ENCODE measurements around the gene NOS1.
A peak's percentile ranks its signal among the peaks of the same experiment; 100 is the strongest.
"Not testable (repeated sequence)": the region's sequence is repeated elsewhere in the genome, so short reads cannot be mapped to it uniquely, and the experiment has no call there.

The NOS1 gene

DNA sequence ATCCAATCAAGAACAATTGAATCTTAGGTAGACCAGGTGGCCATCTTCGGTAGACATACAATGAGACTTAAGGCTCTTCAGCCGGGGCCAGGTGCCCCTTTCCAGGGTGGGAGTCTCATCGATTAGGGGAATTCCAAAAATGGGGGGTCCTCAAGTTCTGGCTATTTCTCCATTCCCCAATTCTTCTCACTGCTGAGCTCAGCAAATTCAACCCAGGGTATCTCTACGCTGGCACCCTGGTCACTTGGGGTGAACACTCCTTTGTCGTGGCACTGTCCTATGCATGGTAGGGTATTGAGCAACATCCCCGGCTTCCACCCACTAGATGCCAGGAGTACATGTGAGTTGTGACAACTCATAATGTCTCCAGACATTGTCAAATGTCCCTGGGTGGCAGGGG lies 136.2 kb downstream of the NOS1 start:
- TF ChIP-seq, protein P1, sequence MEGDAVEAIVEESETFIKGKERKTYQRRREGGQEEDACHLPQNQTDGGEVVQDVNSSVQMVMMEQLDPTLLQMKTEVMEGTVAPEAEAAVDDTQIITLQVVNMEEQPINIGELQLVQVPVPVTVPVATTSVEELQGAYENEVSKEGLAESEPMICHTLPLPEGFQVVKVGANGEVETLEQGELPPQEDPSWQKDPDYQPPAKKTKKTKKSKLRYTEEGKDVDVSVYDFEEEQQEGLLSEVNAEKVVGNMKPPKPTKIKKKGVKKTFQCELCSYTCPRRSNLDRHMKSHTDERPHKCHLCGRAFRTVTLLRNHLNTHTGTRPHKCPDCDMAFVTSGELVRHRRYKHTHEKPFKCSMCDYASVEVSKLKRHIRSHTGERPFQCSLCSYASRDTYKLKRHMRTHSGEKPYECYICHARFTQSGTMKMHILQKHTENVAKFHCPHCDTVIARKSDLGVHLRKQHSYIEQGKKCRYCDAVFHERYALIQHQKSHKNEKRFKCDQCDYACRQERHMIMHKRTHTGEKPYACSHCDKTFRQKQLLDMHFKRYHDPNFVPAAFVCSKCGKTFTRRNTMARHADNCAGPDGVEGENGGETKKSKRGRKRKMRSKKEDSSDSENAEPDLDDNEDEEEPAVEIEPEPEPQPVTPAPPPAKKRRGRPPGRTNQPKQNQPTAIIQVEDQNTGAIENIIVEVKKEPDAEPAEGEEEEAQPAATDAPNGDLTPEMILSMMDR (conservative IDR thresholded peaks at IDR 0.05; ENCODE audit: low read depth, low read length): no peak
- no peak overlapping the region for H3K4me3 ChIP-seq (ENCODE audit: low read depth, low read length)
- DNase-seq (ENCODE audit: low read depth): no peak

DNA sequence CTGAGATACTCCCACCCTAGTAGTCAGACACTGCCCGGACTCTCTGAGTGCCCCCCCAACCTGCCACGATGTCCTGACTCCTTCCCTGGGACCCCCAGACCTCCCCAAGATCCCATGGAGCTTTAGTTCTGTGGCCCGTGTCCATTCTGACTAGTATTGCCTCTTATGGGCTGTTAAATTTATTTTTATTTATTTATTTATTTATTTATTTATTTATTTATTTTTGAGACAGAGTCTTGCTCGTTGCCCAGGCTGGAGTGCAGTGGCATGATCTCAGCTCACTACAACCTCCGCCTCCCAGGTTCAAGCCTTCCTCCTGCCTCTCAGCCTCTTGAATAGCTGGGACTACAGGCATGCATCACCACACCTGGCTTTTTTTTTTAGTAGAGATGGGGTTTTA lies 140.5 kb downstream of the NOS1 start:
- not testable (repeated sequence) for H3K4me3 ChIP-seq (ENCODE audit: low read depth, low read length); DNase-seq (ENCODE audit: low read depth)

DNA sequence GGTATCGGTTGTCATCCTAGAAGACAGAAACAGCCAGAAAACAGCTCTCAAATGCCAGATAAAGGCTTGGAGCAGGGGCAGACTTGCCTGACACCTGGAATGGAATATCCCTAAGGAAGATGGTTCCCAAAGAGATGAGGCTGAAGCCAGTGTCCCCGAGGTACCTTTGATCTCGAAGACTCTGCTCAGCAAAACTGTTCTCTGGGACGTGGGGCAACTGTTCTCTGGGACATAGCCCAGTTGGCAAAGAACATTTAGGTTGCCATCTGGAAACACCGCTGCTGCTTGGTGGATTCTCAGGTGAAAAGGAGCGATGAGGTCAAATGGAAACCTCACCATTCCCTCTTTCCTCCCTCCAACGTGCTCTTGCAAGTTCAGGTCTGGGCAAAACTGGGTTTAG lies 143.3 kb downstream of the NOS1 start:
- DNase-seq (ENCODE audit: low read depth): no peak
- no peak overlapping the region for H3K4me3 ChIP-seq (ENCODE audit: low read depth, low read length)
- TF ChIP-seq, protein P1 (conservative IDR thresholded peaks at IDR 0.05; ENCODE audit: low read depth, low read length): no peak

DNA sequence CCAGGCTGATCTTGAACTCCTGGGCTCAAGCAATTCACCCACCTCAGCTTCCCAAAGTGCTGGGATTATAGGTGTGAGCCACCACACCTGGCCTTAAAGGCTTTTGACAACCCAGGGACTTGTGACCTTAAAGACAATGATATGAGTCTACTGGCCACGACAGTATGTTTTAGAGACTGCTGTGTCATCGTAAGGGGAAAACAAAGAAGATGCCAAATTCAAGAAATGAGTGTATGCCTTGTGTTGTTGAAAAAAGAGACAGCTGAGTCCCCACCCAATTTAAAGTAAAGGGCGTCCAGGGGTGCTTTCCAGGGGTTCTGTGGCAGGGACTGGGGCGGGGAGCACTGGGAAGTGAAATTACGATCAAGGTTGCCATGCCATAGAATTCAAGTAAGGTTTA lies 144.7 kb downstream of the NOS1 start:
- no peak for DNase-seq (ENCODE audit: low read depth)
- no peak overlapping the region for H3K4me3 ChIP-seq (ENCODE audit: low read depth, low read length)
- TF ChIP-seq, protein P1 (conservative IDR thresholded peaks at IDR 0.05; ENCODE audit: low read depth, low read length): no peak

DNA sequence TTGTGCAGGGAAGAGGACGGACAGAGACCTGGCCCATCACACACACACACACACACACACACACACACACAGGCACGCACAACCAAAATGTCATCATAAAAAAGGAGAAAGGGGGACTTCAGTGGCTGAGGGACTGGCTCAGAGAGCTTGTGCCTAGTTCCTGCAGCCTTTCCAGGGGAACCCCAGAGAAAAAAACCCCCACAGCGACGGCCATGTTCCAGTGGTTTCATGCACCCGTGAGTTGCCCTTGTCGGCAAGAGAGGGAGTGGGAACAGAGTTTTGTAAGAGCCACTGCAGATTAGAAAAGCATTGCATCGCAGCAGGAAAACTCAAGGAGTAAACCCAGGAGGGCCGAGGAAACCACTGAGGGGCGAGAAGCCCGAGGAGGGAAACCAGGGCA lies 146.6 kb downstream of the NOS1 start:
- no peak overlapping the region for H3K4me3 ChIP-seq (ENCODE audit: low read depth, low read length)
- TF ChIP-seq, protein P1 (conservative IDR thresholded peaks at IDR 0.05; ENCODE audit: low read depth, low read length): no peak
- DNase-seq (ENCODE audit: low read depth): no peak

DNA sequence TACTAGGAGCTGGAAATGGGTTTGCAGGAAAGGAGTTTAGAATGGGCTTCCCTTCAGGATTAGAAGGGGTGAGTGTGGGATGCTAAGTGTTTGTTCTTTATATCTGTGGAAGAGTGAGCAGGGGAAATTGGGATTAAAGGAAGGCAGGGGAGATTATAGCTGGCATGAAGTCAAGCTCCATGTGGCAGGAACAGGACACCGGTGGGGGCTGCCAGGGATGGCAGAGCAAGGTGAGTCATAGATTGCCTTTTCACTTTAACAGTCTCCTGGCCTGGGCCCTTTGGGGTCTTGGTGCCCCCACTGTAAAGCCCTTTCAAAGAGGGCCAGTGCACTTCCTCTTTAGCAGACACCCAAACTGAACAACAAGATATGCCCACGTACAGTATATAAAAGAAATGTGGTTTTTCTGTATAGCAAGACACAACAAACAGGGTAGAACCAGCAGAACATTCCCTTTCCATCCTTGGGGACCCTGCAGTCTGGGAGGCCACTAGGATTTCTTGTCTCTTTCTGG lies 148.1 kb downstream of the NOS1 start:
- TF ChIP-seq, protein P1 (conservative IDR thresholded peaks at IDR 0.05; ENCODE audit: low read depth, low read length): no peak
- DNase-seq (ENCODE audit: low read depth): no peak
- H3K4me3 ChIP-seq (ENCODE audit: low read depth, low read length): no peak overlapping the region

GRCh38 chr12:117212563-117213190 lies 148.7 kb downstream of the NOS1 start:
- no peak overlapping the region for H3K4me3 ChIP-seq (ENCODE audit: low read depth, low read length)
- peak; percentile 89 for DNase-seq (ENCODE audit: low read depth)
- TF ChIP-seq, protein P1 (conservative IDR thresholded peaks at IDR 0.05; ENCODE audit: low read depth, low read length): peak; percentile 98

Measured in choroid plexus epithelial cell (primary cell).